ENCODE data around the gene GREB1.

GREB1 gene

DNA sequence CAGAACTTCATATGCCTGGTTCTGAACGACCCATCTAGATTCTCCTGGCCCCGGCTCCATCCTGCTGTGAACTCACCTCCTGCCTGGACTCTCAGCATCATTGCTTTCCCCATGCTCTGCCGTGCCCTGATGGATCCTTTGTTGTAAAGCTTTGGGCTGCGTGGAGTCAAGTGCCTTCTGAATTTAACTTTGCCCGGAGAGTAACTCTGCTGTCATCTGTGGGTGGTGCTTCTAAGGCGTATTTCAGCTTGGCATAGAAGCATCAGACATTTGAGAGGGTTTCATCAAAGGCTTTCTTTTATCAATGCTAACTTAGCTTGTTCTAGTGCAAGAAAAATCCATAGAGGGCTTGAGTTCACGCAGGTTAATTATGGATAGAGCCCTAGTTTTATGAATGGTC is 8.1 kb upstream of the GREB1 start:
- Histone ChIP-seq H4K20me1 (ENCODE audit: low read depth, low read length) (no peaks in the 10 kb centered on the region), H3K79me2 (ENCODE audit: insufficient read depth, low read length) (no peaks in the 10 kb centered on the region), H3K9me3 (ENCODE audit: insufficient read depth, low read length) (no peaks in the 10 kb centered on the region), H3K4me2 (ENCODE audit: low read depth, low read length, poor library complexity, severe bottlenecking) (no peak overlapping the region), H3K27me3 (ENCODE audit: low read length) (no peaks in the 10 kb centered on the region), H3K9ac (ENCODE audit: low read length) (no peak overlapping the region), H3F3A (ENCODE audit: insufficient read depth) (no peaks in the 10 kb centered on the region), H2AFZ (ENCODE audit: low read depth, low read length, severe bottlenecking) (no peak overlapping the region), H3K4me3 (ENCODE audit: insufficient read depth, low read length, poor library complexity, severe bottlenecking) (no peak overlapping the region), H3K27ac (ENCODE audit: low read depth, low read length) (no peak overlapping the region), H3K9me2 (replicated peaks; ENCODE audit: insufficient read depth, low read length) (no peaks in the 10 kb centered on the region), H3K36me3 (ENCODE audit: low read length) (no peaks in the 10 kb centered on the region)
- TF ChIP-seq, protein P1, sequence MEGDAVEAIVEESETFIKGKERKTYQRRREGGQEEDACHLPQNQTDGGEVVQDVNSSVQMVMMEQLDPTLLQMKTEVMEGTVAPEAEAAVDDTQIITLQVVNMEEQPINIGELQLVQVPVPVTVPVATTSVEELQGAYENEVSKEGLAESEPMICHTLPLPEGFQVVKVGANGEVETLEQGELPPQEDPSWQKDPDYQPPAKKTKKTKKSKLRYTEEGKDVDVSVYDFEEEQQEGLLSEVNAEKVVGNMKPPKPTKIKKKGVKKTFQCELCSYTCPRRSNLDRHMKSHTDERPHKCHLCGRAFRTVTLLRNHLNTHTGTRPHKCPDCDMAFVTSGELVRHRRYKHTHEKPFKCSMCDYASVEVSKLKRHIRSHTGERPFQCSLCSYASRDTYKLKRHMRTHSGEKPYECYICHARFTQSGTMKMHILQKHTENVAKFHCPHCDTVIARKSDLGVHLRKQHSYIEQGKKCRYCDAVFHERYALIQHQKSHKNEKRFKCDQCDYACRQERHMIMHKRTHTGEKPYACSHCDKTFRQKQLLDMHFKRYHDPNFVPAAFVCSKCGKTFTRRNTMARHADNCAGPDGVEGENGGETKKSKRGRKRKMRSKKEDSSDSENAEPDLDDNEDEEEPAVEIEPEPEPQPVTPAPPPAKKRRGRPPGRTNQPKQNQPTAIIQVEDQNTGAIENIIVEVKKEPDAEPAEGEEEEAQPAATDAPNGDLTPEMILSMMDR (IDR thresholded peaks at IDR 0.05; ENCODE audit: insufficient read depth, low read length, poor library complexity, severe bottlenecking), result no peak

DNA sequence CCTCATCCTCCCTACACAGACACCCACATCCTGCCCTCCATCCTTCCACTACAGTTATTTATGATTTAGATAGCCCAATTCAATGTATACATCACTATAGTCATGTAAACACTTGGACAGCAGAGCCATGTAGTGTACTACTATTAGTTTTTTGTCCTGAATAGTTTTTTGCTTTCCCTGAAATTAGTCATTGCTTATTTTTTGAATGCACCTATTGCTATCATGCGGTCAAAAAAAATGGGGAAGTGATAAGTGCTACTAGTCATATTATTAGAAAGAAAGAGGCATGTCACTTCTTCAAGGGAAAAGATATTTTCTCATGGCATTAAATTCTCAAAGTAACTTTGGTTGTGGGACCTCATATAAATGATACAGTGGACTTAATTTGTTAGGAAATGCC is 6.8 kb upstream of the GREB1 start:
- H3K9me3 ChIP-seq (ENCODE audit: insufficient read depth, low read length), result no peaks in the 10 kb centered on the region

DNA sequence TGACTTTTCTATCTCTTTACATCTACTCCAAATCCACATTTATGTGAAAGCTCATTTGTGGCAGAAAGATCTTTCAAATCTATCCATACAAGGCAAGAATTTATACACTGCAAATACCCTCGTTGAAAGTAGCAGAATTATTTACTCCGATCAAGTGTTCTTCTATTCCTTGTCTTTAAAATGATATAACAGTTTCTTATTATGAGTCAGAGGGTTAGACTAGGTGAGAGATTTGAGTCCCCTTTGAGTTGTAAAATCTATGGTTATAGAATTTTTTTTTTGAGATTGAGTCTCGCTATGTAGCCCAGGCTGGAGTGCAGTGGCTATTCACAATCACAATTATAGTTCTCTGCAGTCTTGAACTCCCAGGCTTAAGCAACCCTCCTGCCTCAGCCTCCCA is 5.6 kb upstream of the GREB1 start:
- H3K9me3 ChIP-seq (ENCODE audit: insufficient read depth, low read length), result no peaks in the 10 kb centered on the region
- H3K9ac ChIP-seq (ENCODE audit: low read length), result no peak overlapping the region
- no peak overlapping the region for H2AFZ ChIP-seq (ENCODE audit: low read depth, low read length, severe bottlenecking)
- no peak overlapping the region for H3K27ac ChIP-seq (ENCODE audit: low read depth, low read length)
- TF ChIP-seq EZH2phosphoT487 (conservative IDR thresholded peaks at IDR 0.05; ENCODE audit: low read length), result no peak
- TF ChIP-seq, protein P1 (IDR thresholded peaks at IDR 0.05; ENCODE audit: insufficient read depth, low read length, poor library complexity, severe bottlenecking), result no peak
- no peaks in the 10 kb centered on the region for H3F3A ChIP-seq (ENCODE audit: insufficient read depth)
- H4K20me1 ChIP-seq (ENCODE audit: low read depth, low read length), result no peaks in the 10 kb centered on the region
- no peaks in the 10 kb centered on the region for H3K9me2 ChIP-seq (replicated peaks; ENCODE audit: insufficient read depth, low read length)
- no peak overlapping the region for H3K4me2 ChIP-seq (ENCODE audit: low read depth, low read length, poor library complexity, severe bottlenecking)
- H3K36me3 ChIP-seq (ENCODE audit: low read length), result no peaks in the 10 kb centered on the region
- no peaks in the 10 kb centered on the region for H3K79me2 ChIP-seq (ENCODE audit: insufficient read depth, low read length)
- H3K4me3 ChIP-seq (ENCODE audit: insufficient read depth, low read length, poor library complexity, severe bottlenecking), result no peak overlapping the region
- no peaks in the 10 kb centered on the region for H3K27me3 ChIP-seq (ENCODE audit: low read length)

More for the DNA sequence above, 6.8 kb upstream of the GREB1 start:
- Histone ChIP-seq H3K27ac (ENCODE audit: low read depth, low read length) (no peak overlapping the region), H3K27me3 (ENCODE audit: low read length) (no peaks in the 10 kb centered on the region), H3K79me2 (ENCODE audit: insufficient read depth, low read length) (no peaks in the 10 kb centered on the region), H3K4me2 (ENCODE audit: low read depth, low read length, poor library complexity, severe bottlenecking) (no peak overlapping the region), H3K9ac (ENCODE audit: low read length) (no peak overlapping the region), H3K9me2 (replicated peaks; ENCODE audit: insufficient read depth, low read length) (no peaks in the 10 kb centered on the region), H4K20me1 (ENCODE audit: low read depth, low read length) (no peaks in the 10 kb centered on the region), H3K36me3 (ENCODE audit: low read length) (no peaks in the 10 kb centered on the region), H3F3A (ENCODE audit: insufficient read depth) (no peaks in the 10 kb centered on the region), H3K4me3 (ENCODE audit: insufficient read depth, low read length, poor library complexity, severe bottlenecking) (no peak overlapping the region), H2AFZ (ENCODE audit: low read depth, low read length, severe bottlenecking) (no peak overlapping the region)
- no peak for TF ChIP-seq EZH2phosphoT487 (conservative IDR thresholded peaks at IDR 0.05; ENCODE audit: low read length)
- TF ChIP-seq, protein P1 (IDR thresholded peaks at IDR 0.05; ENCODE audit: insufficient read depth, low read length, poor library complexity, severe bottlenecking), result no peak
